Panc1 (cell line): ENCODE results near the gene CCT7. TPM values are rescaled to one million over a fixed set of nuclear protein-coding genes. Genes with fewer than 3 reads are reported as not detected.
A peak's percentile ranks its signal among the peaks of the same experiment; 100 is the strongest.

Experiments used
- ATAC-seq: fragments of 200-7000 bp; cut with Tn5 transposase; 2 replicates; pipeline ENCODE4 v1.9.1; 2020; ENCODE audit warnings: mild to moderate bottlenecking, moderate library complexity
- BruUV-seq: library from RNA; stranded (reverse); fragments of 400-500 nt; replicated peaks from 2 replicates; lab custom pipeline; 2021; lab: Mats Ljungman, UMichigan
- CTCF ChIA-PET: fragments of 300-600 bp; sonication (Branson Sonifier 250); formaldehyde crosslinking; loops from one replicate; lab custom pipeline; 2022; ENCODE audit warnings: antibody characterized with exemption; lab: Charles Lee
- POLR2A ChIA-PET: fragments of 300-600 bp; sonication (Branson Sonifier 250); formaldehyde crosslinking; loops from one replicate; lab custom pipeline; 2022; ENCODE audit warnings: antibody characterized with exemption; lab: Charles Lee
- DNase-seq: peaks from one replicate; pipeline ENCODE4 v3.0.0-alpha.2; 2010; ENCODE audit warnings: low read depth, low spot score
- H3K27ac ChIP-seq: 2 replicates; pipeline ENCODE4 v1.5.1; 2011; ENCODE audit warnings: mild to moderate bottlenecking, low read length, inconsistent platforms
- H3K27me3 ChIP-seq: fragments of 200-500 bp; sonication (Bioruptor generic); 2 replicates; pipeline ENCODE4 v1.6.0; 2014; ENCODE audit warnings: low read length, inconsistent platforms; ENCODE audit not compliant: control insufficient read depth, insufficient read depth
- H3K36me3 ChIP-seq: fragments of 200-500 bp; sonication (Bioruptor generic); 2 replicates; pipeline ENCODE4 v1.5.1; 2014; ENCODE audit warnings: inconsistent platforms, mild to moderate bottlenecking, low read length, moderate library complexity; ENCODE audit not compliant: control insufficient read depth, insufficient read depth
- H3K4me1 ChIP-seq: 2 replicates; pipeline ENCODE4 v1.5.1; 2011; ENCODE audit warnings: inconsistent platforms, mild to moderate bottlenecking, low read length, moderate library complexity; ENCODE audit not compliant: control insufficient read depth, insufficient read depth
- H3K4me3 ChIP-seq, 2 experiments: 2 replicates each; pipeline ENCODE4 v1.5.1; 2011 to 2012; ENCODE audit warnings: low read depth in 2 of 2, low read length in 2 of 2, mild to moderate bottlenecking in 2 of 2, inconsistent platforms in 1 of 2, moderate library complexity in 1 of 2
- H3K9me3 ChIP-seq: fragments of 200-500 bp; sonication (Bioruptor generic); 2 replicates; pipeline ENCODE4 v1.5.1; 2014; ENCODE audit warnings: low read depth, mild to moderate bottlenecking, inconsistent platforms, low read length, moderate library complexity; ENCODE audit not compliant: control insufficient read depth, insufficient read depth
- CTCF ChIP-seq: fragments of 450-650 bp; IDR thresholded peaks from 2 replicates; pipeline ENCODE4 v1.5.1; 2017; ENCODE audit warnings: mild to moderate bottlenecking
- POLR2AphosphoS5 ChIP-seq: IDR thresholded peaks from 2 replicates; pipeline ENCODE4 v1.6.1; 2012; ENCODE audit warnings: mild to moderate bottlenecking, low read depth, low read length, moderate library complexity
- REST ChIP-seq, 2 experiments: IDR thresholded peaks; 2 replicates each; pipeline ENCODE4 v1.6.1; 2011 to 2012; ENCODE audit warnings: low read depth in 2 of 2, control low read depth in 1 of 2, low read length in 1 of 2, mild to moderate bottlenecking in 1 of 2, moderate library complexity in 1 of 2; ENCODE audit not compliant: insufficient read depth in 1 of 2
- SIN3A ChIP-seq: IDR thresholded peaks from 2 replicates; pipeline ENCODE4 v1.6.1; 2012; ENCODE audit warnings: low read depth, mild to moderate bottlenecking, low read length, moderate library complexity, borderline replicate concordance; ENCODE audit not compliant: insufficient read depth
- TCF7L2 ChIP-seq: IDR thresholded peaks from 2 replicates; pipeline ENCODE4 v1.6.1; 2011; ENCODE audit warnings: mild to moderate bottlenecking, low read depth, low read length, inconsistent platforms
- in situ Hi-C: cut with HindIII; loops from 2 replicates; pipeline ENCODE4 v1.10.0; 2016; ENCODE audit warnings: low sequenced_read_pairs, low pct_unique_long_range_greater_than_20kb
- intact Hi-C: fragments of 100-400 bp; cut with micrococcal nuclease; formaldehyde crosslinking; loops from one replicate; pipeline ENCODE4 v1.10.0; 2022; ENCODE audit not compliant: unreplicated experiment
- total RNA-seq: library from RNA; stranded (reverse); gene quantifications from one replicate; pipeline ENCODE4 v1.2.1, GENCODE V29; 2021; ENCODE audit not compliant: unreplicated experiment

CCT7 gene
- total RNA-seq, 1 experiment from 2014 or later = 426 TPM

DNA sequence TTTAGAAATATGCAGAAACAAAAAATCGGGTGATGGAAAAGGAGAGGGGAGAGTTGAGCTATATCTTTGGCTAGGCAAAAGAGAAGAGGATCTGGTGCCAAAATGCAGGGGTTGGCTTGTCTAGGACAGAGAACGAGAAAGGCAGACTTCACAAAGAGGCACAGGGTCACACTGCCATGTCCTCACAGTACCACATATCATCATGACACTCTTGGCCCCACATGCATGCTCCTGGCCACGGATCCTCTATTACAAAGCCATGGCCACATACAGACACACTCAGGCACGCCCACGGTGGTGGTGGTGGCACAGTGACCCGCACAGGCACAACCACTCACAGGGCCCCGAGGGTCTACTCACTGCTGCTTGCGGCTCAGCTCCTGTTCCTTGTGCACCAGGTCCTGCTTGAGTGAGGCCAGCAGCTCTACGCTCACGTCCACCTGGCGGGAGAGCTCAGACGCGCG lies 34.3 kb downstream of the CCT7 start:
- in situ Hi-C loops = no loop called here
- ChIA-PET POLR2A (no interaction called here), CTCF (no interaction called here)
- TF ChIP-seq SIN3A (no peak), TCF7L2 (no peak), POLR2AphosphoS5 (no peak), REST (IDR thresholded peaks at IDR 0.05; ENCODE audit: insufficient read depth in 1 of 2, low read depth in 2 of 2, low read length in 1 of 2) (no peak), CTCF (no peak)
- no peaks in the 10 kb centered on the region for H3K9me3 ChIP-seq
- no peaks in the 10 kb centered on the region; the same call in 1 of the 2 replicates for H3K36me3 ChIP-seq
- peak overlapping the region; percentile 43 to 52 for H3K4me3 ChIP-seq
- ATAC-seq = no peak
- DNase-seq = no peak
- BruUV-seq = no TSS peak
- no peaks in the 10 kb centered on the region for H3K27me3 ChIP-seq
- H3K27ac ChIP-seq = no peak overlapping the region
- H3K4me1 ChIP-seq = peaks cover 4% of the 10 kb centered on the region; the same call in 1 of the 2 replicates
- intact Hi-C loops = no loop called here

DNA sequence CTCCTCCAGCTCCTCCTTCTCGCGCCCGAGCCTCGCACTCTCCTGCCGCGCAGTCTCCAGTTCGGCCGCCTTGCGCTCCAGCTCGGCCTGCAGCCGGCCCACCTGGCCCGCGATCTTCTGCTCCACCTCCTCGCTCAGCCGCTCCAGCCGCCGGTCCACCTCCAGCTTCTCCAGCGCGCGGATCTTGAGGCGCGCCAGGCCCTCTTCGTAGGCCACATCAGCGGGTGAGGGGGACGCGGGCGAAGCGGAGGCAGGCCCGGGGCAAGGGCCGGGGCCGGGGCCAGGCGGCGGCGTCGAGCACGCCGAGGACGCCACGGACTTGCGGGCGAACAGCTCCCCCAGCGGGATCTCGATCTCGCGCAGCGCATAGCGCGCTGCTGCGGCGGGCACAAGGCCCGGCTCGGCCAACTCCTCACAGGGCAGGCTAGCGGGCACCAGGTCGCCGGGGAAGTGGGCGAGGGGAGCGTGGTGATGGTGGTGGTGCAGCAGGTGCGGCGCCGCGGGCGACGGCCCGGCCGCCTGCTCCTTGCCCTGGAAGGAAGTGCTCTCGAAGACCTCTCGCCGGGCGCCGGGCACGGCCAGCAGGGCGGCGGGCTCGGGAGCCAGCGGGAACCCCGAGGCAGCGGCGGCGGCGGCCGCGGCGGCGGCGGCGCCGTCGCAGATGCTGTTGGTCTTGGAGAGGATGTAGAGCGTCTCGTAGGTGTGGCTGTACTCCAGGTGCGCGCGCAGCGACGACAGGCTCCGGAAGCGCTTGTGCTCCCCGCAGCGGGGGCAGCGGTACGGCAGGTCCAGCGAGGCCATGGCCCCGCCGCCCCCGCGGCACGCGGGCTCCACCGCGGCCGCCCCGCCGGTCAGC lies 35.0 kb downstream of the CCT7 start:
- ChIA-PET POLR2A (no interaction called here), CTCF (no interaction called here)
- ATAC-seq (peak; percentile 83), DNase-seq (no peak)
- H3K4me3 ChIP-seq = peak overlapping the region; percentile 43 to 52
- H3K27me3 ChIP-seq = no peaks in the 10 kb centered on the region
- no TSS peak for BruUV-seq
- no peaks in the 10 kb centered on the region for H3K9me3 ChIP-seq
- no peaks in the 10 kb centered on the region; the same call in 1 of the 2 replicates for H3K36me3 ChIP-seq
- in situ Hi-C loops = no loop called here
- intact Hi-C loops = no loop called here
- peaks cover 4% of the 10 kb centered on the region; the same call in 1 of the 2 replicates for H3K4me1 ChIP-seq
- H3K27ac ChIP-seq = no peak overlapping the region
- no peak for TF ChIP-seq POLR2AphosphoS5
- TF ChIP-seq CTCF = peak; percentile 58
